ENCODE data around the gene STK39.

STK39 gene

GRCh38 chr2:167990062-167990461 lies 257.3 kb downstream of the STK39 start:
- H3K4me1 ChIP-seq (ENCODE audit: control extremely low read depth in 1 of 4, control insufficient read depth in 4 of 4, insufficient read depth in 4 of 4, low read length in 3 of 4) = peaks cover 0 to 4% (median 0%) of the 10 kb centered on the region in 4 experiments
- DNase-seq = no peak
- H3K27me3 ChIP-seq (replicated peaks in 2 of 5; ENCODE audit: control insufficient read depth in 4 of 5, insufficient read depth in 5 of 5, low read length in 4 of 5) = no peaks in the 10 kb centered on the region
- 80% methylated on average over 2 of the region's 4 CpGs for WGBS (ENCODE audit: insufficient coverage)
- H3K36me3 ChIP-seq (ENCODE audit: control insufficient read depth in 4 of 4, insufficient read depth in 4 of 4, low read length in 3 of 4) = no peaks in the 10 kb centered on the region
- H3K9me3 ChIP-seq (ENCODE audit: control extremely low read depth in 1 of 5, control insufficient read depth in 4 of 5, insufficient read depth in 2 of 5, low read depth in 1 of 5, low read length in 4 of 5) = no peaks in the 10 kb centered on the region
- H3K27ac ChIP-seq (ENCODE audit: insufficient read depth in 1 of 2, low read depth in 1 of 2, low read length in 2 of 2, poor library complexity in 1 of 2, severe bottlenecking in 2 of 2) = no peak overlapping the region
- no peak overlapping the region for H3K4me3 ChIP-seq (ENCODE audit: control insufficient read depth in 1 of 7, extremely low read depth in 1 of 7, insufficient read depth in 4 of 7, low read depth in 2 of 7, low read length in 6 of 7)
- ChIA-PET POLR2A (no interaction called here), CTCF (no interaction called here)

GRCh38 chr2:167988296-167988695 lies 259.1 kb downstream of the STK39 start:
- no peak for DNase-seq
- ChIA-PET POLR2A (no interaction called here), CTCF (interaction anchor here (1.3 kb wide), 1 partner anchor 8 kb away, joined by 3 read pairs; no protein-coding TSS in a partner anchor)
- Histone ChIP-seq H3K27ac (ENCODE audit: insufficient read depth in 1 of 2, low read depth in 1 of 2, low read length in 2 of 2, poor library complexity in 1 of 2, severe bottlenecking in 2 of 2) (no peak overlapping the region), H3K27me3 (replicated peaks in 2 of 5; ENCODE audit: control insufficient read depth in 4 of 5, insufficient read depth in 5 of 5, low read length in 4 of 5) (no peaks in the 10 kb centered on the region), H3K36me3 (ENCODE audit: control insufficient read depth in 4 of 4, insufficient read depth in 4 of 4, low read length in 3 of 4) (peaks cover 0 to 5% (median 0%) of the 10 kb centered on the region in 4 experiments), H3K4me3 (ENCODE audit: control insufficient read depth in 1 of 7, extremely low read depth in 1 of 7, insufficient read depth in 4 of 7, low read depth in 2 of 7, low read length in 6 of 7) (no peak overlapping the region), H3K9me3 (ENCODE audit: control extremely low read depth in 1 of 5, control insufficient read depth in 4 of 5, insufficient read depth in 2 of 5, low read depth in 1 of 5, low read length in 4 of 5) (no peaks in the 10 kb centered on the region), H3K4me1 (ENCODE audit: control extremely low read depth in 1 of 4, control insufficient read depth in 4 of 4, insufficient read depth in 4 of 4, low read length in 3 of 4) (peaks cover 0 to 4% (median 0%) of the 10 kb centered on the region in 4 experiments)
- 100% methylated on average over 2 of the region's 2 CpGs for WGBS (ENCODE audit: insufficient coverage)

- ChIA-PET POLR2A (no interaction called here), CTCF (no interaction called here)
- peaks cover 0 to 5% (median 0%) of the 10 kb centered on the region in 4 experiments for H3K36me3 ChIP-seq (ENCODE audit: control insufficient read depth in 4 of 4, insufficient read depth in 4 of 4, low read length in 3 of 4)
- WGBS (ENCODE audit: insufficient coverage) = no CpG with 5 or more reads among the region's 1 CpG
- DNase-seq = no peak
- no peaks in the 10 kb centered on the region for H3K27me3 ChIP-seq (replicated peaks in 2 of 5; ENCODE audit: control insufficient read depth in 4 of 5, insufficient read depth in 5 of 5, low read length in 4 of 5)
- peaks cover 0 to 4% (median 0%) of the 10 kb centered on the region in 4 experiments for H3K4me1 ChIP-seq (ENCODE audit: control extremely low read depth in 1 of 4, control insufficient read depth in 4 of 4, insufficient read depth in 4 of 4, low read length in 3 of 4)
- no peak overlapping the region for H3K4me3 ChIP-seq (ENCODE audit: control insufficient read depth in 1 of 7, extremely low read depth in 1 of 7, insufficient read depth in 4 of 7, low read depth in 2 of 7, low read length in 6 of 7)
- no peak overlapping the region for H3K27ac ChIP-seq (ENCODE audit: insufficient read depth in 1 of 2, low read depth in 1 of 2, low read length in 2 of 2, poor library complexity in 1 of 2, severe bottlenecking in 2 of 2)
- H3K9me3 ChIP-seq (ENCODE audit: control extremely low read depth in 1 of 5, control insufficient read depth in 4 of 5, insufficient read depth in 2 of 5, low read depth in 1 of 5, low read length in 4 of 5) = no peaks in the 10 kb centered on the region
These were observed 259.8 kb downstream of the STK39 start for GRCh38 chr2:167987558-167987957.

GRCh38 chr2:167987026-167987425 lies 260.4 kb downstream of the STK39 start:
- ChIA-PET POLR2A (no interaction called here), CTCF (no interaction called here)
- H3K27ac ChIP-seq (ENCODE audit: insufficient read depth in 1 of 2, low read depth in 1 of 2, low read length in 2 of 2, poor library complexity in 1 of 2, severe bottlenecking in 2 of 2) = no peak overlapping the region
- 100% methylated on average over 1 of the region's 6 CpGs for WGBS (ENCODE audit: insufficient coverage)
- H3K4me3 ChIP-seq (ENCODE audit: control insufficient read depth in 1 of 7, extremely low read depth in 1 of 7, insufficient read depth in 4 of 7, low read depth in 2 of 7, low read length in 6 of 7) = no peak overlapping the region
- H3K9me3 ChIP-seq (ENCODE audit: control extremely low read depth in 1 of 5, control insufficient read depth in 4 of 5, insufficient read depth in 2 of 5, low read depth in 1 of 5, low read length in 4 of 5) = no peaks in the 10 kb centered on the region
- H3K4me1 ChIP-seq (ENCODE audit: control extremely low read depth in 1 of 4, control insufficient read depth in 4 of 4, insufficient read depth in 4 of 4, low read length in 3 of 4) = peaks cover 0 to under 1% (median 0%) of the 10 kb centered on the region in 4 experiments
- H3K36me3 ChIP-seq (ENCODE audit: control insufficient read depth in 4 of 4, insufficient read depth in 4 of 4, low read length in 3 of 4) = peaks cover 0 to 5% (median 0%) of the 10 kb centered on the region in 4 experiments
- DNase-seq = no peak
- no peaks in the 10 kb centered on the region for H3K27me3 ChIP-seq (replicated peaks in 2 of 5; ENCODE audit: control insufficient read depth in 4 of 5, insufficient read depth in 5 of 5, low read length in 4 of 5)

GRCh38 chr2:167986223-167986622 lies 261.2 kb downstream of the STK39 start:
- ChIA-PET POLR2A (no interaction called here), CTCF (no interaction called here)
- Histone ChIP-seq H3K27ac (ENCODE audit: insufficient read depth in 1 of 2, low read depth in 1 of 2, low read length in 2 of 2, poor library complexity in 1 of 2, severe bottlenecking in 2 of 2) (no peak overlapping the region), H3K27me3 (replicated peaks in 2 of 5; ENCODE audit: control insufficient read depth in 4 of 5, insufficient read depth in 5 of 5, low read length in 4 of 5) (no peaks in the 10 kb centered on the region), H3K9me3 (ENCODE audit: control extremely low read depth in 1 of 5, control insufficient read depth in 4 of 5, insufficient read depth in 2 of 5, low read depth in 1 of 5, low read length in 4 of 5) (no peaks in the 10 kb centered on the region), H3K4me1 (ENCODE audit: control extremely low read depth in 1 of 4, control insufficient read depth in 4 of 4, insufficient read depth in 4 of 4, low read length in 3 of 4) (no peaks in the 10 kb centered on the region), H3K4me3 (ENCODE audit: control insufficient read depth in 1 of 7, extremely low read depth in 1 of 7, insufficient read depth in 4 of 7, low read depth in 2 of 7, low read length in 6 of 7) (no peak overlapping the region), H3K36me3 (ENCODE audit: control insufficient read depth in 4 of 4, insufficient read depth in 4 of 4, low read length in 3 of 4) (peaks cover 0 to 5% (median 0%) of the 10 kb centered on the region in 4 experiments)
- WGBS (ENCODE audit: insufficient coverage) = 100% methylated on average over 1 of the region's 2 CpGs
- no peak for DNase-seq

GRCh38 chr2:167981945-167982344 lies 265.4 kb downstream of the STK39 start:
- 100% methylated on average over 2 of the region's 5 CpGs for WGBS (ENCODE audit: insufficient coverage)
- ChIA-PET POLR2A (interaction anchor here (0.6 kb wide), 1 partner anchor 51 kb away, joined by 3 read pairs; no protein-coding TSS in a partner anchor), CTCF (no interaction called here)
- no peaks in the 10 kb centered on the region for H3K9me3 ChIP-seq (ENCODE audit: control extremely low read depth in 1 of 5, control insufficient read depth in 4 of 5, insufficient read depth in 2 of 5, low read depth in 1 of 5, low read length in 4 of 5)
- no peak overlapping the region for H3K4me3 ChIP-seq (ENCODE audit: control insufficient read depth in 1 of 7, extremely low read depth in 1 of 7, insufficient read depth in 4 of 7, low read depth in 2 of 7, low read length in 6 of 7)
- no peaks in the 10 kb centered on the region for H3K27me3 ChIP-seq (replicated peaks in 2 of 5; ENCODE audit: control insufficient read depth in 4 of 5, insufficient read depth in 5 of 5, low read length in 4 of 5)
- peaks cover 0 to 12% (median 1%) of the 10 kb centered on the region in 4 experiments for H3K36me3 ChIP-seq (ENCODE audit: control insufficient read depth in 4 of 4, insufficient read depth in 4 of 4, low read length in 3 of 4)
- no peak overlapping the region for H3K27ac ChIP-seq (ENCODE audit: insufficient read depth in 1 of 2, low read depth in 1 of 2, low read length in 2 of 2, poor library complexity in 1 of 2, severe bottlenecking in 2 of 2)
- no peak for DNase-seq
- H3K4me1 ChIP-seq (ENCODE audit: control extremely low read depth in 1 of 4, control insufficient read depth in 4 of 4, insufficient read depth in 4 of 4, low read length in 3 of 4) = no peaks in the 10 kb centered on the region

- Histone ChIP-seq H3K4me1 (ENCODE audit: control extremely low read depth in 1 of 4, control insufficient read depth in 4 of 4, insufficient read depth in 4 of 4, low read length in 3 of 4) (no peaks in the 10 kb centered on the region), H3K36me3 (ENCODE audit: control insufficient read depth in 4 of 4, insufficient read depth in 4 of 4, low read length in 3 of 4) (peaks cover 0 to 16% (median 3%) of the 10 kb centered on the region in 4 experiments), H3K27ac (ENCODE audit: insufficient read depth in 1 of 2, low read depth in 1 of 2, low read length in 2 of 2, poor library complexity in 1 of 2, severe bottlenecking in 2 of 2) (no peak overlapping the region), H3K4me3 (ENCODE audit: control insufficient read depth in 1 of 7, extremely low read depth in 1 of 7, insufficient read depth in 4 of 7, low read depth in 2 of 7, low read length in 6 of 7) (no peak overlapping the region), H3K27me3 (replicated peaks in 2 of 5; ENCODE audit: control insufficient read depth in 4 of 5, insufficient read depth in 5 of 5, low read length in 4 of 5) (no peaks in the 10 kb centered on the region), H3K9me3 (ENCODE audit: control extremely low read depth in 1 of 5, control insufficient read depth in 4 of 5, insufficient read depth in 2 of 5, low read depth in 1 of 5, low read length in 4 of 5) (peaks cover 0 to 3% (median 0%) of the 10 kb centered on the region in 5 experiments)
- POLR2A ChIA-PET = no interaction called here
- WGBS (ENCODE audit: insufficient coverage) = 100% methylated on average over 3 of the region's 4 CpGs
- CTCF ChIA-PET = interaction anchor here (1.2 kb wide), 1 partner anchor 9 kb away, joined by 3 read pairs; no protein-coding TSS in a partner anchor
- no peak for DNase-seq
These were observed 267.0 kb downstream of the STK39 start for GRCh38 chr2:167980439-167980838.

All from common myeloid progenitor, CD34-positive (primary cell).